DOHH2 (cell line): ENCODE data around the gene NHLRC2.

Source experiments
- CTCF ChIP-seq: fragments of 200-600 bp; sonication (generic); IDR thresholded peaks from one replicate; pipeline ENCODE4 v1.5.1; 2014; ENCODE audit warnings: antibody characterized with exemption, mild to moderate bottlenecking, low read depth, low read length; ENCODE audit not compliant: poor library complexity, severe bottlenecking
- EZH2phosphoT487 ChIP-seq: fragments of 200-600 bp; sonication (generic); IDR thresholded peaks from 2 replicates; pipeline ENCODE4 v1.6.1; 2017; ENCODE audit warnings: borderline replicate concordance, mild to moderate bottlenecking, antibody characterized with exemption, low read length, moderate library complexity, mixed read lengths

- TF ChIP-seq CTCF = no peak
- no peak for TF ChIP-seq EZH2phosphoT487
Observed at GRCh38 chr10:113927440-113927839, 73.0 kb downstream of the NHLRC2 start.
